Fibroblast of lung (primary cell): Measurements from ENCODE around the gene FAM13A.

Experiments
- EZH2 ChIP-seq: IDR thresholded peaks from 2 replicates; pipeline ENCODE4 v1.5.1; 2012; ENCODE audit warnings: low read length, control low read depth, mild to moderate bottlenecking; ENCODE audit errors: missing control alignments
- TF ChIP-seq, protein P1 (sequence below), 2 donors: IDR thresholded peaks in 1 of 2; conservative IDR thresholded peaks in 1 of 2; 1 replicate in 1 of 2; 2 replicates in 1 of 2; pipeline ENCODE4 v1.5.1; 2011 to 2012; ENCODE audit warnings: low read length in 2 of 2, control low read depth in 1 of 2, inconsistent platforms in 1 of 2, low read depth in 1 of 2, mild to moderate bottlenecking in 1 of 2

DNA sequence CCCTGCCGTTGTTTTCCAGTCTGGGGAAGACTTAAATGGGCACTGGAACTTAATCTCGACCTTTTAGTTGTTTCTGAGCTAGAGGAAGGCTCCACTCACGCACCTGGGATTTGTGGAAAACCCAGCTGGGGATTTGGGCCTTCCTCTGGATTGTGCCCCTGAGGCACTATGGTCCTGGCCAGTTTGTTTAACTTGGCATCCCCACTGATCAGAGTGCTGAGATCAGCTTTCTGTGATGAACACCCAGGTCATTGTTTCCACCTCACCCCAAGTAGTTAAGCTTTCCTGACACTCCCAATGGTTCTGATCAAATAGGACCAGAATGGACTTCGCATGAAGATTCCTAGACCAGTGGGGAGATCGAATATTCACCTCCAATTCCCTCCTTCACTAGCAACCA is 338.9 kb downstream of the FAM13A start:
- TF ChIP-seq, protein P1, sequence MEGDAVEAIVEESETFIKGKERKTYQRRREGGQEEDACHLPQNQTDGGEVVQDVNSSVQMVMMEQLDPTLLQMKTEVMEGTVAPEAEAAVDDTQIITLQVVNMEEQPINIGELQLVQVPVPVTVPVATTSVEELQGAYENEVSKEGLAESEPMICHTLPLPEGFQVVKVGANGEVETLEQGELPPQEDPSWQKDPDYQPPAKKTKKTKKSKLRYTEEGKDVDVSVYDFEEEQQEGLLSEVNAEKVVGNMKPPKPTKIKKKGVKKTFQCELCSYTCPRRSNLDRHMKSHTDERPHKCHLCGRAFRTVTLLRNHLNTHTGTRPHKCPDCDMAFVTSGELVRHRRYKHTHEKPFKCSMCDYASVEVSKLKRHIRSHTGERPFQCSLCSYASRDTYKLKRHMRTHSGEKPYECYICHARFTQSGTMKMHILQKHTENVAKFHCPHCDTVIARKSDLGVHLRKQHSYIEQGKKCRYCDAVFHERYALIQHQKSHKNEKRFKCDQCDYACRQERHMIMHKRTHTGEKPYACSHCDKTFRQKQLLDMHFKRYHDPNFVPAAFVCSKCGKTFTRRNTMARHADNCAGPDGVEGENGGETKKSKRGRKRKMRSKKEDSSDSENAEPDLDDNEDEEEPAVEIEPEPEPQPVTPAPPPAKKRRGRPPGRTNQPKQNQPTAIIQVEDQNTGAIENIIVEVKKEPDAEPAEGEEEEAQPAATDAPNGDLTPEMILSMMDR (conservative IDR thresholded peaks at IDR 0.05 in 1 of 2, IDR thresholded peaks at IDR 0.05 in 1 of 2; ENCODE audit: low read depth in 1 of 2, low read length in 2 of 2): no peak
- no peak for TF ChIP-seq EZH2
